Hippocampal formation (tissue), 2 donors: ENCODE results near the gene PRKG1.
"Not testable (repeated sequence)": the region's sequence is repeated elsewhere in the genome, so short reads cannot be mapped to it uniquely, and the experiment has no call there.

ENCODE experiments used
- DNase-seq, 2 donors: peaks; one replicate each; lab custom pipeline; 2025; lab: John Stamatoyannopoulos, UW

The PRKG1 gene

GRCh38 chr10:51651063-51651462 is 576.8 kb downstream of the PRKG1 start:
- no peak for DNase-seq

GRCh38 chr10:51653025-51653424 is 578.7 kb downstream of the PRKG1 start:
- DNase-seq: no peak

- DNase-seq: peak in 1 of 2 donors; percentile 54
Measured at GRCh38 chr10:51654918-51655317, 580.6 kb downstream of the PRKG1 start.

DNA sequence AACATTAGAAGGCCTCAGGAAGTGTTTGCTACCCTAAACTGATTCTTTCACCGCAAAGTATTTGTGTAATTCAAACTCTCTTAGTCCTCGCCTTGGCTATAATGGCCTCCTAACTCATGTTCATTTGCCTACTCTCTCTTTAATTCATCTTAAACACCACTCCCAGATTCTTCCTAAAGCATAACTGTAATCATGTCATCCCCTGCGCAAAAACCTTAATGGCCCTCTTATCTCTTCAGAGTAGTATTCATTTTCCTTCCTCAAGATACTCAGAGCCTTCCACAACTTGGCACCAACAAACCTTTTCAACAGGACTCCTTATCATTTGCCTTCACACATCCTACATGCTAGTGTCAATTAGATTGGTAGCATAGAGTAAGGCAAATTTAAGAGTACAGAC is 582.2 kb downstream of the PRKG1 start:
- DNase-seq: no peak

GRCh38 chr10:51658000-51658399 is 583.7 kb downstream of the PRKG1 start:
- DNase-seq: no peak

DNA sequence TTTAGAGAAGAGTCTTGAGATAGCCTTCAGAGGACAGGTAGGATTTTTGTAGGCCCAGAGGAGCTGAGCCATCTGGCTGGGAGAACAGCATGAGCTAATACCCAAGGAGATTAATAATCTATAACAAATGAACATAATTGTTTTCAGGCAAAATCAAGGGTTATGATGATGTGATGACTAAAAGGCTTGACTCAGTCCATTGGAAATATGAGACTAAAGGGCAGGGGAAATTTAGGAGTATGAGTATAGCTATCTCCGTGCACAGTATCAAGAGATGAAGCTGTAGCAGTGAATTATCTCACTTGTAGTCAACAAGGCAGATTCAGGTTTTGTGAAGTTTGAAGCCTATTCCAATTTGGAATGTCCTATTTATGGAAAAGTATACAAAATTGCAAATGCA is 585.1 kb downstream of the PRKG1 start:
- DNase-seq: no peak

DNA sequence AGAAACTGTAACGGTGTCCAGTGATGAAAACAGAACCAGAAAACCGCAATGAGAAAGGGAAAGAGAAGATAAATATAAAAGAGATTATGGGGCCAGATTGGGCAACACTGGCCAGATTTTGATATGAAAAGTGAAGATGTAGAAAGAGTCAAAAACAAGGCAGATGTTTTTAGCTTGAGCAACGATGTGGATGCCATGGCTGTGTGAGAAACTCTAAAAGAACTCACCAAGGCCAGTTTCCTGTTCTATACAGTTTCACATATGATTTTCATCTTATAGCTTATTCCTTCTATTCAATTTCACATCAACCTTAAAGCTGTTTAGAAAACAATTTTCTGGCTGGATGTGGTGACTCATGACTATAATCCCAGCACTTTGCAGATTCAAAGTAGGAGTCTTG is 588.8 kb downstream of the PRKG1 start:
- DNase-seq: no peak

DNA sequence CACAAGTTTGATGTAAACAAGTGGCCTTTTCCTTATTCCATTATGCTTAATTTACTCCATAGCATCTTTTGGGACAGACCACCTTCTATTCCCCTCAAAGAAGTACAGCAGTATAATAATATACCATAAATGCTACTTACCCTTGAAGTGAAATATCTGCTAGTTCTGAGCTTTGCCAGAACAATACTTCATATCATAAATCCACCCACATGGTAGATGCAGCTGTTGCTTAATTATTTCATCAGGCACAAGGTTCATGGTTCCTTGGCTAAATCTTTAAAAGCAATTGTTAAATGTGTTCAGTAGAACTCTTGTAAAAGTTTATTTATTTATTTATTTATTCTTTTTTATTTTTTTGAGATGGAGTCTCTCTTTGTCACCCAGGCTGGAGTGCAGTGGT is 592.2 kb downstream of the PRKG1 start:
- DNase-seq: no peak

- DNase-seq: no peak
Measured at GRCh38 chr10:51667678-51668335, 593.5 kb downstream of the PRKG1 start.

DNA sequence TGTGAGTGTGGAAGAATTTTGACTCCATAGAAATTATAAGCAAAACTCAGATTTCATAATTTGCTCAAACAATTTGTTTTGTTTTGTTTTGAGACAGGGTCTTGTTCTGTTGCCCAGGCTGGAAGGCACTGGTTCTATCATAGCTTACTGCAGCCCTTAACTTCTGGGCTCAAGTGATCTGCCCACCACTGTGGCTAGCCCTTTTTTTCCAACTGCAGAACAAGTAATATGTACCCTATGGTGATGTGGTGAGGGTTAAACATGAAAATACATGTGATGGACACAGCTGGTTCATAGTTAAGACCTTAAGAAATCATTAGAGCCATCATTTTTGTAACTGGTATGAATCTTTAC is 594.0 kb downstream of the PRKG1 start:
- DNase-seq: no peak

DNA sequence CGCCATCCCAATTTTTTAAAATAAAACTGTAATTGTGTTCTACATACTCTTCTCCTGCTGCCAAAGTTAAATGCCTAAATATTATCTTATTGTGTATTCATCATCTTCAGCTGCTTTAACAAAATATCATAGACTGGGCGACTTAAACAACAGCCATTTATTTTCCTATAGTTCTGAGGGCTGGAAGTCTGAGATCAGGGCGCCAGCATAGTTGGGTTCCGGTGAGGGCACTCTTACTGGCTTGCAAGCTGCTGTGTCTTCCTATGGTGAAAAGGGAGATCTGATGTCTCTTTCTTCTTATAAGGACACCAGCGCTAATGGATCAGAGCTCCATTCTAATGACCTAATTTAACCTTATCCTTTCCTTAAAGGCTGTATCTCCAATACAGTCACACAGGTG is 594.8 kb downstream of the PRKG1 start:
- no peak for DNase-seq

- no peak for DNase-seq
Measured at GRCh38 chr10:51672039-51672535, 597.8 kb downstream of the PRKG1 start.

- DNase-seq: no peak
Measured at GRCh38 chr10:51675088-51675487, 600.8 kb downstream of the PRKG1 start.

DNA sequence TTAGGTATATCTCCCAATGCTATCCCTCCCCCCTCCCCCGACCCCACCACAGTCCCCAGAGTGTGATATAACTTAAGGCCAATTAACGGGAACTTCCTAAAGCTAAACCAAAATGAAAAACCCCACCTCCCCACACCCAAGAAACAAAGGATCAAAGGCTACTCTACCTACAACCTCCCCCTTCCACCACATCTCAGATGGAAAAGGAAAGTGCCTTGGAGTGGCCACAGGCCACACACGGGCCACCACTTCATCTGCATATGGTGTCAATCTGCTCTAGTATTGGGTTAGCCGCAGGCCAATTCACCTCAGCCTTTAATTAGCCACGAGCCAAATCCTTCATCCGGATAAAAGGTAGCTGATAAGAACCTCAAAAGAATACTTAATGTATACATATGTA is 605.6 kb downstream of the PRKG1 start:
- no peak for DNase-seq

DNA sequence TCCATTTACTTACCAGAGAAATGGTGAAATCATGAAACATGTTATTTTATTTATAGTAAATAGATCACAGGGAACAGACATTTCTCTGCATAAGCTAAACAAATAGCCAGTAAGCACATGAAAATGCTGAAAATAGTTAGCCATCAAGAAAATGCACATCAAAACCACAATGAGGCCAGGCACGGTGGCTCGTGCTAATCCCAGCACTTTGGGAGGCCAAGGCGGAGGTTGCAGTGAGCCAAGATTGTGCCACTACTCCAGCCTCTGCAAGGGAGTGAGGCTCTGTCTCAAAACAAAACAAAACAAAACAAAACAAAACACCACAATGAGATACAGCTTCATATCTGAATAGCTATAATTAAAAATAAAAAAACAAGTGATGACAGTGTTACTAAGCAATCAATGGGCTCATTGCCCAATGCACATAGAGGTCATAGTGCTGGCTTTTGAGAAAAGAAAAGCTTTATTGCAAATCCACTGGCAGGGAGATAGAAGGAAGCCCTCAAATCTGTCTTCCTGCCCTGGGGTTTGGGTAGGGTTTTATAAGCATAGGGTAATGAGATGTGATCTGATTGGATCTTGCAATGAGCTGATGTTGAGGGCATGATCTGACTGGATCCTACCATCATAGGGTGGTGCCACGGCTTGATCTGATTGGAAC is 608.9 kb downstream of the PRKG1 start:
- DNase-seq: no peak

DNA sequence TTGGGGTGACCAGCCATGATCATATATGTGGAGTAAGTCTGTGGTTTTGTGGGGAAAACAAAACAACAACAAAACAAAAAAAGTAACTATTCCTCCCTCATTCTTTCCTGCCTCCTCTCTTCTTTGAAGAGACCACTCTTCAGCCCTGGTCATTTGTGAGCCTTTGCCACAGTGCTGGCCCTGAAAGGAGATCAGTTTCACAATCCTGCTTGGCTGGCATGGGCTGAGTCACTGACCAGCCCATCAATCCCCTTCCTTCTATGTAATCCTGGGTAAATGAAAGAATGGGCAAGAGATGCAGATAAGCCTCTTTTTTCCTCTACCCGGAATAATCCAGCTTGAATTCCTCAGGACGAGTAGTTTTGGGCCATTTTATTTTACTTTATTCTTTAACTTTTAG is 611.5 kb downstream of the PRKG1 start:
- DNase-seq: no peak

DNA sequence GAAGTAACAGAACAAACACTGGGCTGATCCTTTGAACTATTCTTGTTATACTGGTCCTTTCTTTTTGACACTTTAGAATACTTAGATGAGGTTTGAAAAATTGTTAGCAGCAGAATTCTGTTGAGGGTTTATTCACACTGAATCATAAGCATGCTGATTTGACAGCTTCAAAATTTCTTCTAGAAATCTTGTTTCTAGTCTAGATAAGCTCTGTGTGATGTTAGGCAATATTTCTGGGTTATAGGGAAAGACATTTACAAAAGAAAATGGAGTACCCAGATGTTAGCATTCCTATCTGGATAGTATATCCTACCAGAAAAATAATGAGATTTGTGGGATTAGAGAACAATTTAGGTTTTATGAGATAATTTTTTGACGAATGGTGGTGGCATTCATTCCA is 613.0 kb downstream of the PRKG1 start:
- DNase-seq: no peak

GRCh38 chr10:51688826-51689225 is 614.5 kb downstream of the PRKG1 start:
- DNase-seq: not testable (repeated sequence)

DNA sequence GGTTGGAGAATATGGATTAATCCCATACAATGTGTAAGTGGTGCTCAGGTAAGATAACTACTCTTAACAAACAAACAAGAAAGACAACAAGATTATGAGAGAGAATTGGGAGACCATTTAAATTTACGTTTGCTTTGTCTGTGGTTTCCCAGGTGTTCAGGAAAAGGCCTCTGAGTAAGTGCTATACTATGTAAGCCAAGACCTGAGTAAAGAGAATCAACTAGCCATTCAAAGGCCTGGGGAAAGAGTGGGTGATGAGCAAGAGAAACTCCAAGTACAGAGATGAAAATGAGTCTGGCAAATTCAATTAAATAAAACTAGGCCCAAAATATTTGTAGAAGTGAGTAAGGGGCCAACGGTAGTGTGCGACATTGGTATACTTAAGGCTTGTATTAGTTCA is 615.2 kb downstream of the PRKG1 start:
- DNase-seq: no peak

GRCh38 chr10:51691135-51691534 is 616.8 kb downstream of the PRKG1 start:
- DNase-seq: no peak

DNA sequence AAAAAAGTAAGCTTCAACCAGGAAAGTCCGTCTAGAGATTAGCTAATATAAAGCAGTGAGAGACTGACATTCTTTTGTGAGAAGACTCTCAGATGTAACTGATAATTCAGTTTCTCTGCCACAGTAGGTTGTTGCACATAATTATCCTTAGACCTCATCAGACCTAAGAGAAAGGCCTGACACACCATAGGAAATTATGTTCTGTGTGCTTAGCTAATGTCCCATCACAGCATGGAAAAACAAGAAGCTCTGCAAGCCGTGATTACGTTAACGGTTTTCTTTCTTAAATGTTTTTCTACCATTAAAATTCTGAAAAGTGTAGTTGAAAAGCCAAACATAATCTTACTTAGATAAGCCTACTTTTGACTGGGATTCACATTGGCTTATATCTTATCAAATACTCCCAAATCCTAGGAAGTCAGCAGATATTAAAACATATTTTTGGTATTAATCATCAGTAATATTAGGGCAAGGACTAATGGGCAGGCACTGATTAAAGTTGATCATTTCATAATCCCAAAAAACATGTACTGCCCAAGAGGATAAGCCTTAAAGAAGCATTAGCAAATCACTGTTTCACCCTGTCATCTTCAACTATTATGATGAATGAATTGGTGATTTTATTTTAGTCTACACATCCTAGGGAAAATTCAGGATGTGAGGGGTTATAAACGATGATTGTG is 619.9 kb downstream of the PRKG1 start:
- no peak for DNase-seq

DNA sequence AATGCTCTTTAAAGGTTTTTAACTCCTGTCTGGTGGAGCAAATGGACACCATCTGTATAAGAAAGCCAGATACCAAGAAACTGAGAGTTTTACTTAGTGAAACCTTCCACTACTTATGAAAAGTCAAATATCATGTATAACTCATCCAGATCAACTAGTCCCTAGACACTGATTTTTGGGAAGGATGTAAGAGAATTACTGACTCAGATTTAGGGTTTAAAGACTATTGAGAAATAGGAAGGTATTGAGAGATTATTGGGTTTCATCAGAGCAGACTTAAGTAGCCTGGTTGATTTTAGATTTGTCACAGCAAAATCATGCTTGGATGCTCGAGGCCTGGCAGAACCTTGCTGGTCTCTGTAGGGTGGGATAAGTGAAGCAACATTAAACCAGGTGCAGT is 622.0 kb downstream of the PRKG1 start:
- no peak for DNase-seq

- no peak for DNase-seq
Measured at GRCh38 chr10:51698473-51699063, 624.3 kb downstream of the PRKG1 start.
